BJ (cell line): ENCODE data around the gene GPR27. TPM values are rescaled to one million over a fixed set of nuclear protein-coding genes. Genes with fewer than 3 reads are reported as not detected.

Experiments used
- CTCF ChIA-PET: fragments of 350-600 bp; formaldehyde crosslinking; extraction: SDS; loops from one replicate; lab custom pipeline; 2021; ENCODE audit warnings: antibody characterized with exemption, inconsistent platforms; lab: Yijun Ruan, JAX
- POLR2A ChIA-PET: fragments of 300-600 bp; sonication (Branson Sonifier 250); formaldehyde crosslinking; extraction: SDS; loops from one replicate; lab custom pipeline; 2021; ENCODE audit warnings: antibody characterized with exemption; lab: Charles Lee
- DNase-seq: peaks from one replicate; pipeline ENCODE4 v3.0.0-alpha.2; 2011; ENCODE audit warnings: low read depth
- H3K27me3 ChIP-seq: 2 replicates; pipeline ENCODE4 v1.6.0; 2011; ENCODE audit warnings: low read length; ENCODE audit not compliant: control insufficient read depth, insufficient read depth
- H3K36me3 ChIP-seq: 2 replicates; pipeline ENCODE4 v1.5.1; 2011; ENCODE audit warnings: low read length; ENCODE audit not compliant: control insufficient read depth, insufficient read depth
- H3K4me3 ChIP-seq: 2 replicates; pipeline ENCODE4 v1.5.1; 2011; ENCODE audit warnings: low read depth, mild to moderate bottlenecking, control low read depth, low read length
- polyA plus RNA-seq: library from polyadenylated mRNA; depleted of rRNA; stranded (reverse); fragments of >200 nt; gene quantifications from 2 replicates; pipeline ENCODE4 v1.2.3, GENCODE V29; 2011
- TF ChIP-seq, protein P1 (sequence below): IDR thresholded peaks from 2 replicates; pipeline ENCODE4 v1.5.1; 2011; ENCODE audit warnings: low read depth, mild to moderate bottlenecking, control low read depth, inconsistent platforms, low read length, moderate library complexity; ENCODE audit not compliant: insufficient read depth

GPR27 gene
- polyA plus RNA-seq, 1 experiment = 0.02 TPM

DNA sequence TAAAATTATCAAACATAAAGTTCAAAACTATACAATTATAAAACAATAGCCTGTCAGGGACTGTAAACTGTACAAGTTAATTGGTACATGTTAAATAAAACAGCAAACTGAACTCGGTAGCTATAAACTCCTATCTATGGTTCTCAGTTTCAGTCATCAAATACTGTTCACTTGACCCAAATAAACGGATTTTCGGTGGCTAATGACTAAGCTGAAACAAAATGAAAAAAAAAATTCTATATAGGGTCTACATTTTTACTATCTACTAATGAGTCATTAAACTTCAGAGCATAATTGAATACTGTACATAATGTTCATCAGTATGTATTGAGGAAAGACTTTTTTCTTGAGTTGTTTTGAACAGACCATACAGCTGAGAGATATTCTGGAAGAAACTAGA is 24.7 kb downstream of the GPR27 start:
- H3K27me3 ChIP-seq = no peaks in the 10 kb centered on the region; the same call in 1 of the 2 replicates
- CTCF ChIA-PET = interaction anchor here (0.9 kb wide), 1 partner anchor 20 kb away, joined by 3 read pairs; no protein-coding TSS in a partner anchor
- TF ChIP-seq, protein P1, sequence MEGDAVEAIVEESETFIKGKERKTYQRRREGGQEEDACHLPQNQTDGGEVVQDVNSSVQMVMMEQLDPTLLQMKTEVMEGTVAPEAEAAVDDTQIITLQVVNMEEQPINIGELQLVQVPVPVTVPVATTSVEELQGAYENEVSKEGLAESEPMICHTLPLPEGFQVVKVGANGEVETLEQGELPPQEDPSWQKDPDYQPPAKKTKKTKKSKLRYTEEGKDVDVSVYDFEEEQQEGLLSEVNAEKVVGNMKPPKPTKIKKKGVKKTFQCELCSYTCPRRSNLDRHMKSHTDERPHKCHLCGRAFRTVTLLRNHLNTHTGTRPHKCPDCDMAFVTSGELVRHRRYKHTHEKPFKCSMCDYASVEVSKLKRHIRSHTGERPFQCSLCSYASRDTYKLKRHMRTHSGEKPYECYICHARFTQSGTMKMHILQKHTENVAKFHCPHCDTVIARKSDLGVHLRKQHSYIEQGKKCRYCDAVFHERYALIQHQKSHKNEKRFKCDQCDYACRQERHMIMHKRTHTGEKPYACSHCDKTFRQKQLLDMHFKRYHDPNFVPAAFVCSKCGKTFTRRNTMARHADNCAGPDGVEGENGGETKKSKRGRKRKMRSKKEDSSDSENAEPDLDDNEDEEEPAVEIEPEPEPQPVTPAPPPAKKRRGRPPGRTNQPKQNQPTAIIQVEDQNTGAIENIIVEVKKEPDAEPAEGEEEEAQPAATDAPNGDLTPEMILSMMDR = no peak

DNA sequence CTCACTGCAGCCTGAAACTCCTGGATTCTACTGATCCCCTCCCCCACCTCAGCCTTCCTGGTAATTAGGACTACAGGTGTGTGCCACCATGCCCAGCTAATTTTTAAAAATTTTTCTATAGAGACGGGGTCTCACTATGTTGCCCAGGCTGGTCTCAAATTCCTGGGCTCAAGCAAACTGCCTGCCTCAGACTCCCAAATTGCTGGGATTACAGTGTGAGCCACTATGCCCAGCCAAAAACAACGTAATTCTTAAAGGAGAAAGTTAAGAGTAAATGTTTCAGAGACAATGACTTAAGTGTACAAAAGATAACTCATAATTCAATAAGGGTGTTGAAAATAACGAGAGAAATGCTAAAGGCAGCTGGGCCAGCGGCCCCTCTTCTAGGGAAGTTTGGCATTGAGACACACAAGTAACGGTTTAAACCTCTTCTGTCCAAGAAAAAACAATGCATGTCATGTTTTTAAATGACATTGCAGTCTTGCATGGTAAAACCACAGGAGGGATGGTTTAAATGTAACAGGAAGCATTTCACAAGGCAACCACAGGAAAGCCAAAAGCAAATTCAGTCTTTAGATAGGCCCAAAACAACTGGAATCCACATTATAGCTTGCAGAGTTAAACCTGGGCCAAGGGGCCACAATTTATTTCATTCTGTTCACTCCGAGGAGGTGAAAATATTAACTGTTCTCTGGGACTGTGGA is 26.2 kb downstream of the GPR27 start:
- H3K27me3 ChIP-seq = peaks cover 6% of the 10 kb centered on the region
- DNase-seq = no peak
- POLR2A ChIA-PET = no interaction called here

More for the DNA sequence above, 24.7 kb downstream of the GPR27 start:
- Histone ChIP-seq H3K4me3 (no peak overlapping the region), H3K36me3 (no peaks in the 10 kb centered on the region)
- no peak for DNase-seq
- POLR2A ChIA-PET = no interaction called here

DNA sequence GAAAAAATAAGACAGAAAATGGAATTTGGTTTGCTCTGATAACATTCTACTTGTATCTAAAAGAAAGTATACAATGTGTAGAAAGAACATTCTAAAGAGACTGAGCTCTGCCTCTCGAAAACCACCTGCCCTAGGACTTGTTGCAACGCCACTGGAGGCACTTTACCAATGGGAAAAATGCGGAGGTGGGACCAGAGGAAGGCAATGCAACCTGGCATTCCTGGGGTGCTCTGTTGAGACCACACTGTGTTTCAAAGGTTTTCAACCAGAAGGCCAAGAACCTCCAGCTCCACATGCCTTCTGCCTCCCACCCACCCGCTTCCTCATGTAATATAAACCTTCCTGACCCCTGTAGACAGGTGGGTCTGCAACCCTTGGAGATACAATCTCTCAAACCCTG is 26.8 kb downstream of the GPR27 start:
- TF ChIP-seq, protein P1 = no peak
- ChIA-PET POLR2A (no interaction called here), CTCF (no interaction called here)
- Histone ChIP-seq H3K27me3 (peaks cover 6% of the 10 kb centered on the region), H3K36me3 (no peaks in the 10 kb centered on the region), H3K4me3 (no peak overlapping the region)
- DNase-seq = no peak

More for the DNA sequence above, 26.2 kb downstream of the GPR27 start:
- TF ChIP-seq, protein P1 = no peak
- CTCF ChIA-PET = no interaction called here
- no peaks in the 10 kb centered on the region for H3K36me3 ChIP-seq
- no peak overlapping the region for H3K4me3 ChIP-seq

DNA sequence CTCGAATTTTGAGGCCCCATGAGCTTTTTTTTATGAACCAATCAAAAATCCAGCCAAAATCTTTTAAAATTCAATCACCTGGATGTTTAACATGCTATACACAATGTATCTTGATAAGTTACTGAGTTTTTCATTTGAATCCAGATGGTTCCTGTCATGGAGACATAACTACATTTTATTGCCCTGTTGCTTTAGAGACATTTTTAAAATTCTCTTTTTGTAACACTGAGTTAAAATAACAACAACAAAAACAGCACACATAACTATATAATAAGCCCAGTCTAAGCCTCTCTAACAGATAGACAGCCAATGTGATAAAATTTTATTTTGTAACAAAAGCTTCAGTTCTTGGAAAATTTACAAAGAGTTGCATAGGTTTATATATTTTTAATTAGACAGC is 29.5 kb downstream of the GPR27 start:
- no peaks in the 10 kb centered on the region for H3K36me3 ChIP-seq
- CTCF ChIA-PET = interaction anchor here (1.6 kb wide), 1 partner anchor 53 kb away, joined by 3 read pairs; no protein-coding TSS in a partner anchor
- no peak for DNase-seq
- TF ChIP-seq, protein P1 = no peak
- H3K4me3 ChIP-seq = no peak overlapping the region
- H3K27me3 ChIP-seq = peaks cover 14% of the 10 kb centered on the region
- POLR2A ChIA-PET = no interaction called here

DNA sequence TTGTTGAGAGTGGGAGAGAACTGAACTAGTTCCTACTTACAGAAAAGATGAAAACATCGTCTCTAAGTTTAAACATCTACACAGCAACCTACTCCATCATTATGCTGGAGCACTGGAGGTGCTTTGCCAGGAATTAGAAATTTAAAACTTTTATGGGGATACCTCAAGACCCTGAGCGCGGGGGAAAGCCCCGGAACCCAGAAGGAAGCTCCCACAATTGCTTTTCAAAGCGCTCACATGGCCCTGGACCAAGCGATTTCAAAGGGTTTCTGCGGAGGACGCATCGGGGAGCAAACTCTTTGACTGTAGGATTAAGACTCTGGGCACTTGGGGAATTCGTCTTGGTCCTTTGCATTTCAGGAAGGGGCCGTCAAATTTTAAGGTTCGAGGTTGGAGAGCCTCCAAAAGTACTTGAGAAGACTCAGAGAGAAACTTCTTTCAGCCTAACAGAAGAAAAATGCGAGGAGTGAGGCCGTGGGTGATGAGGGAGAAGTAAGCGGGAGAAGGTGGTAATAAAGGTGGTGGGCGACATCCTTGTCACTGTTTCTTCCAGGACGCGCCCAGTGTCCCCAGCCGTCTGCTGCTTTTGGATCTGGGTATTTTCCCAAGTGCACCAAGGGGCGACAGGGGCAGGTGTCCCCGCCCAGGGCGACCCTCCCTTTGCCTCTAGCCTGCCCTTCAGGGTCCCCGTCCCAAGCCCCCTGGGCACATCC is 30.7 kb downstream of the GPR27 start:
- H3K27me3 ChIP-seq = peaks cover 14% of the 10 kb centered on the region
- ChIA-PET POLR2A (no interaction called here), CTCF (interaction anchor here (1.6 kb wide), 1 partner anchor 55 kb away, joined by 3 read pairs; no protein-coding TSS in a partner anchor)
- no peaks in the 10 kb centered on the region for H3K36me3 ChIP-seq
- H3K4me3 ChIP-seq = no peak overlapping the region
- no peak for DNase-seq
- TF ChIP-seq, protein P1 = no peak
